ENCODE measurements around the gene MNAT1.

GRCh38 chr14:60720391-60720790, 14.2 kb upstream of the MNAT1 start:
- TF ChIP-seq CTCF (conservative IDR thresholded peaks at IDR 0.05; ENCODE audit: low read length) = no peak
- TF ChIP-seq EZH2phosphoT487 (IDR thresholded peaks at IDR 0.05; ENCODE audit: borderline replicate concordance) = no peak
